Pulmonary artery endothelial cell (primary cell): Measurements from ENCODE around the gene SP110. TPM values are rescaled to one million over a fixed set of nuclear protein-coding genes. Genes with fewer than 3 reads are reported as not detected.
"Not testable (repeated sequence)": the region's sequence is repeated elsewhere in the genome, so short reads cannot be mapped to it uniquely, and the experiment has no call there.

ENCODE experiments used
- DNase-seq: peaks from one replicate; pipeline ENCODE4 v3.0.0-alpha.2; 2011; ENCODE audit warnings: low read depth, low spot score
- total RNA-seq: library from RNA; depleted of rRNA; stranded (reverse); fragments of >200 nt; gene quantifications from 2 replicates; pipeline ENCODE4 v1.2.3, GENCODE V29; 2014

SP110 gene
- total RNA-seq, result 5.4 and 9.0 TPM in 2 replicates

- peak; percentile 24 for DNase-seq
These were observed at the start of gene SP110 for GRCh38 chr2:230219419-230220331. TSS of gene SP110 (minus strand) at chr2:230219984. CDS start at chr2:230216927, 3,057 bp downstream.

- DNase-seq, result no peak
These were observed 48.9 kb upstream of the SP110 start for GRCh38 chr2:230268606-230269243.

GRCh38 chr2:230267556-230267955 lies 47.8 kb upstream of the SP110 start:
- DNase-seq, result no peak

- no peak for DNase-seq
These were observed 47.3 kb upstream of the SP110 start for GRCh38 chr2:230267059-230267458.

- DNase-seq, result no peak
These were observed 46.9 kb upstream of the SP110 start for GRCh38 chr2:230266638-230267037.

- DNase-seq, result not testable (repeated sequence)
These were observed 45.2 kb upstream of the SP110 start for GRCh38 chr2:230264945-230265344.

GRCh38 chr2:230262246-230262645 lies 42.5 kb upstream of the SP110 start:
- DNase-seq, result no peak

GRCh38 chr2:230258483-230258882 lies 38.7 kb upstream of the SP110 start:
- DNase-seq, result peak; percentile 5

GRCh38 chr2:230256733-230257332 lies 37.0 kb upstream of the SP110 start:
- DNase-seq, result no peak

GRCh38 chr2:230254152-230254881 lies 34.5 kb upstream of the SP110 start:
- DNase-seq, result no peak

- DNase-seq, result no peak
These were observed 30.4 kb upstream of the SP110 start for GRCh38 chr2:230250231-230250630.

- no peak for DNase-seq
These were observed 26.4 kb upstream of the SP110 start for GRCh38 chr2:230246206-230246605.

- no peak for DNase-seq
These were observed 24.4 kb upstream of the SP110 start for GRCh38 chr2:230244211-230244610.

- no peak for DNase-seq
These were observed 15.1 kb upstream of the SP110 start for GRCh38 chr2:230234845-230235244.

- no peak for DNase-seq
These were observed 14.4 kb upstream of the SP110 start for GRCh38 chr2:230234122-230234722.

- DNase-seq, result no peak
These were observed 11.5 kb upstream of the SP110 start for GRCh38 chr2:230231251-230231650.

GRCh38 chr2:230230496-230231200 lies 10.9 kb upstream of the SP110 start:
- no peak for DNase-seq

- DNase-seq, result no peak
These were observed 10.3 kb upstream of the SP110 start for GRCh38 chr2:230230087-230230486.

- DNase-seq, result no peak
These were observed 7.4 kb upstream of the SP110 start for GRCh38 chr2:230227216-230227615.

- DNase-seq, result no peak
These were observed 6.3 kb upstream of the SP110 start for GRCh38 chr2:230226051-230226551.
